HFF-Myc (cell line): ENCODE data around the gene KCNJ11.

ENCODE experiments used
- DNase-seq: peaks from one replicate; pipeline ENCODE4 v3.0.0-alpha.2; 2011; ENCODE audit warnings: low read depth; ENCODE audit errors: extremely low read depth
- H3K4me3 ChIP-seq: replicated peaks from 2 replicates; pipeline ENCODE4 v1.5.1; 2011; ENCODE audit warnings: low read depth, mild to moderate bottlenecking, control low read depth, low read length
- TF ChIP-seq, protein P1 (sequence below): IDR thresholded peaks from 2 replicates; pipeline ENCODE4 v1.5.1; 2012; ENCODE audit warnings: mild to moderate bottlenecking, low read depth, low read length, control low read depth; ENCODE audit errors: missing control alignments

Gene KCNJ11

DNA sequence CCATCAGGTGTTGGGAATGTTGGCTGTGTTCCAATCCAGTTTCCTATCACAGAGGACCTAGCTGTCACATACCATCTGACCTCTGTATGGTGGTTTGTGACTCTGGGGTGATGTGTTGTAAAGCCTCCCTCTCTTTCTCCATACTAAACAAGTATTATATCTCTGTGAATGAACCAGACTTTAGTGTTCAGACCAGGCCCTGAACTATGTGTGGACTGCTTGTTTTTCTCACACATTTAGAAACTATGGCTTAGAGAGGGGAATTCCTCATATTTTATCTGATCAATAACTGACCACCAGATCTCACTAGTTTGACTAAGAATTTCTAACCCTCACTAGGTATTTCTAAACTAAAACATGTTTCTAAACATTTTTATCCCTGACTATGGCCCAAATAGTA is 19.4 kb downstream of the KCNJ11 start:
- no peak for DNase-seq
- TF ChIP-seq, protein P1, sequence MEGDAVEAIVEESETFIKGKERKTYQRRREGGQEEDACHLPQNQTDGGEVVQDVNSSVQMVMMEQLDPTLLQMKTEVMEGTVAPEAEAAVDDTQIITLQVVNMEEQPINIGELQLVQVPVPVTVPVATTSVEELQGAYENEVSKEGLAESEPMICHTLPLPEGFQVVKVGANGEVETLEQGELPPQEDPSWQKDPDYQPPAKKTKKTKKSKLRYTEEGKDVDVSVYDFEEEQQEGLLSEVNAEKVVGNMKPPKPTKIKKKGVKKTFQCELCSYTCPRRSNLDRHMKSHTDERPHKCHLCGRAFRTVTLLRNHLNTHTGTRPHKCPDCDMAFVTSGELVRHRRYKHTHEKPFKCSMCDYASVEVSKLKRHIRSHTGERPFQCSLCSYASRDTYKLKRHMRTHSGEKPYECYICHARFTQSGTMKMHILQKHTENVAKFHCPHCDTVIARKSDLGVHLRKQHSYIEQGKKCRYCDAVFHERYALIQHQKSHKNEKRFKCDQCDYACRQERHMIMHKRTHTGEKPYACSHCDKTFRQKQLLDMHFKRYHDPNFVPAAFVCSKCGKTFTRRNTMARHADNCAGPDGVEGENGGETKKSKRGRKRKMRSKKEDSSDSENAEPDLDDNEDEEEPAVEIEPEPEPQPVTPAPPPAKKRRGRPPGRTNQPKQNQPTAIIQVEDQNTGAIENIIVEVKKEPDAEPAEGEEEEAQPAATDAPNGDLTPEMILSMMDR, result no peak
- no peak overlapping the region for H3K4me3 ChIP-seq

DNA sequence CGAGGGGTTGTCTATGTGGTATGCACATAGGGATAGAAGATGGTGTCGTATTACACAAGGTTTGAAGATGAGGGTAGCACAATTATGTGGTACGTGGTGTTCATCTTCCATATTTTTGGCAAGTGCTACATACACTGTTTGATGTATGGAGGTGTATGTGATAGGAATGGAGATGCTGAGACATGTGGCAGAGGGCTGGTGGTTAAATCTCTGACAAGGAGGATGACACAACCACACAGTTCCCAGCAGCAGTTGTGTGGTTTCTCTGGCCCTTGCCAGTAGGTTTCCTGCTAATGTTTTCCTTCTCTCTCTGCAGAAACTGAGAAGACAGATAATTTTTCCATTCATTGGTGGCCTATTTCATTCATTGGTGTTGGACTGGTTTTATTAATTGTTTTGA is 19.9 kb downstream of the KCNJ11 start:
- TF ChIP-seq, protein P1, result no peak
- no peak overlapping the region for H3K4me3 ChIP-seq
- DNase-seq, result no peak

- DNase-seq, result no peak
- TF ChIP-seq, protein P1, result no peak
- no peak overlapping the region for H3K4me3 ChIP-seq
Observed at GRCh38 chr11:17366495-17366894, 22.0 kb downstream of the KCNJ11 start.

- TF ChIP-seq, protein P1, result peak; percentile 66
- peak overlapping the region; percentile 73 for H3K4me3 ChIP-seq
- DNase-seq, result peak; percentile 72
Observed at GRCh38 chr11:17354601-17354991, 33.9 kb downstream of the KCNJ11 start.

- no peak for DNase-seq
- H3K4me3 ChIP-seq, result peak overlapping the region; percentile 73
- TF ChIP-seq, protein P1, result no peak
Observed at GRCh38 chr11:17353821-17354600, 34.4 kb downstream of the KCNJ11 start.

- H3K4me3 ChIP-seq, result peak overlapping the region; percentile 73
- no peak for DNase-seq
- TF ChIP-seq, protein P1, result no peak
Observed at GRCh38 chr11:17352950-17353820, 35.3 kb downstream of the KCNJ11 start.
